H1 (cell line): ENCODE data around the gene OTX2. TPM values are rescaled to one million over a fixed set of nuclear protein-coding genes. Genes with fewer than 3 reads are reported as not detected.

Source experiments
- CTCF ChIA-PET: fragments of 300-600 bp; sonication (Branson Sonifier 250); formaldehyde crosslinking; loops from one replicate; lab custom pipeline; 2021; ENCODE audit not compliant: partially characterized antibody; lab: Charles Lee
- POLR2A ChIA-PET: fragments of 300-600 bp; sonication (Branson Sonifier 250); formaldehyde crosslinking; loops from one replicate; lab custom pipeline; 2021; ENCODE audit warnings: inconsistent platforms; ENCODE audit not compliant: partially characterized antibody; lab: Charles Lee
- DNase-seq, 2 experiments: peaks; one replicate each; pipeline versions ENCODE4 v3.0.0 to v3.0.0-alpha.2; 2010 to 2022; ENCODE audit warnings: low spot score in 2 of 2, low read depth in 1 of 2, mixed read lengths in 1 of 2
- FAIRE-seq: peaks from 2 replicates; lab custom pipeline; 2011; peaks lifted over from hg19 to GRCh38; lab: Jason Lieb, UNC
- H2AFZ ChIP-seq: 2 replicates; pipeline ENCODE4 v1.8.1; 2012; ENCODE audit warnings: low read length, inconsistent platforms
- H2AK5ac ChIP-seq: 2 replicates; pipeline ENCODE4 v1.6.1; 2013; ENCODE audit warnings: low read depth, low read length
- H2BK120ac ChIP-seq: replicated peaks from 2 replicates; pipeline ENCODE3; 2013; ENCODE audit warnings: low read depth, low read length, inconsistent platforms
- H2BK12ac ChIP-seq: 2 replicates; pipeline ENCODE4 v1.6.1; 2013; ENCODE audit warnings: low read depth, low read length
- H2BK15ac ChIP-seq: 2 replicates; pipeline ENCODE4 v1.6.1; 2013; ENCODE audit warnings: low read length
- H2BK20ac ChIP-seq: 2 replicates; pipeline ENCODE4 v1.6.1; 2013; ENCODE audit warnings: low read length
- H2BK5ac ChIP-seq: 2 replicates; pipeline ENCODE4 v1.6.1; 2013; ENCODE audit warnings: low read depth, low read length
- H3K14ac ChIP-seq: 2 replicates; pipeline ENCODE4 v1.6.1; 2013; ENCODE audit warnings: inconsistent platforms; ENCODE audit not compliant: insufficient read length
- H3K18ac ChIP-seq: 2 replicates; pipeline ENCODE4 v1.6.1; 2013; ENCODE audit warnings: low read length; ENCODE audit errors: extremely low read depth
- H3K23ac ChIP-seq: 2 replicates; pipeline ENCODE4 v1.6.1; 2013; ENCODE audit warnings: inconsistent platforms; ENCODE audit not compliant: insufficient read length
- H3K23me2 ChIP-seq: 2 replicates; pipeline ENCODE4 v1.6.1; 2013; ENCODE audit warnings: low read depth, low read length
- H3K27ac ChIP-seq: 2 replicates; pipeline ENCODE4 v1.6.1; 2011; ENCODE audit warnings: low read depth, low read length, inconsistent platforms
- H3K27me3 ChIP-seq, 4 experiments: replicated peaks in 1 of 4; 1 replicate in 1 of 4; 2 replicates in 3 of 4; pipeline versions ENCODE4 v1.6.1 to v1.8.1; 2011 to 2013; ENCODE audit warnings: low read length in 3 of 4, mild to moderate bottlenecking in 3 of 4, inconsistent platforms in 2 of 4, mixed read lengths in 2 of 4, moderate library complexity in 1 of 4; ENCODE audit not compliant: control insufficient read depth in 3 of 4, insufficient read depth in 3 of 4; ENCODE audit errors: extremely low read depth in 1 of 4
- H3K36me3 ChIP-seq, 4 experiments: 2 replicates each; pipeline versions ENCODE4 v1.6.1 to v1.8.1; 2011 to 2013; ENCODE audit warnings: mild to moderate bottlenecking in 4 of 4, low read length in 3 of 4, moderate library complexity in 2 of 4, control low read depth in 1 of 4, inconsistent platforms in 1 of 4; ENCODE audit not compliant: insufficient read depth in 4 of 4, control insufficient read depth in 2 of 4
- H3K4ac ChIP-seq: replicated peaks from 2 replicates; pipeline ENCODE3; 2013; ENCODE audit warnings: low read length, low read depth, mixed read lengths, inconsistent platforms; ENCODE audit not compliant: insufficient read length
- H3K4me1 ChIP-seq, 4 experiments: replicated peaks in 1 of 4; 1 replicate in 1 of 4; 2 replicates in 3 of 4; pipeline versions ENCODE4 v1.6.1 to v1.8.1; 2011 to 2013; ENCODE audit warnings: low read length in 3 of 4, inconsistent platforms in 2 of 4, mixed read lengths in 1 of 4; ENCODE audit not compliant: insufficient read depth in 4 of 4, control insufficient read depth in 3 of 4
- H3K4me2 ChIP-seq, 2 experiments: 2 replicates each; pipeline versions ENCODE4 v1.6.1 to v1.8.1; 2011 to 2013; ENCODE audit warnings: low read depth in 2 of 2, low read length in 2 of 2, control low read depth in 1 of 2, inconsistent platforms in 1 of 2, mild to moderate bottlenecking in 1 of 2; ENCODE audit not compliant: insufficient read depth in 1 of 2
- H3K4me3 ChIP-seq, 4 experiments: fragments of 200-600, 300-600 bp in 1 of 4; sonication (generic), shearing (Covaris generic), sonication (Bioruptor Twin) in 1 of 4; 2 replicates each; pipeline versions ENCODE4 v1.5.1 to v1.8.1; 2011 to 2016; ENCODE audit warnings: low read length in 4 of 4, low read depth in 3 of 4, control low read depth in 2 of 4, inconsistent platforms in 2 of 4, mild to moderate bottlenecking in 2 of 4, mixed read lengths in 1 of 4, moderate library complexity in 1 of 4; ENCODE audit not compliant: insufficient read depth in 2 of 4; ENCODE audit errors: extremely low read depth in 1 of 4
- H3K56ac ChIP-seq: replicated peaks from 2 replicates; pipeline ENCODE3; 2013; ENCODE audit warnings: low read depth, mild to moderate bottlenecking, mixed read lengths, low read length, inconsistent platforms; ENCODE audit not compliant: insufficient read length
- H3K79me1 ChIP-seq: 2 replicates; pipeline ENCODE4 v1.6.1; 2013; ENCODE audit warnings: low read depth, low read length, control low read depth
- H3K79me2 ChIP-seq, 2 experiments: 2 replicates each; pipeline versions ENCODE4 v1.6.1 to v1.8.1; 2012 to 2013; ENCODE audit warnings: low read length in 2 of 2, mild to moderate bottlenecking in 2 of 2, inconsistent platforms in 1 of 2; ENCODE audit not compliant: insufficient read depth in 2 of 2, control insufficient read depth in 1 of 2
- H3K9ac ChIP-seq, 4 experiments: replicated peaks in 1 of 4; 1 replicate in 1 of 4; 2 replicates in 3 of 4; pipeline versions ENCODE4 v1.6.1 to v1.8.1; 2011 to 2013; ENCODE audit warnings: low read depth in 3 of 4, low read length in 3 of 4, control low read depth in 2 of 4, mild to moderate bottlenecking in 2 of 4, moderate library complexity in 2 of 4, inconsistent platforms in 1 of 4; ENCODE audit errors: extremely low read depth in 1 of 4
- H3K9me3 ChIP-seq, 2 experiments: 2 replicates each; pipeline versions ENCODE4 v1.6.1 to v1.8.1; 2012 to 2013; ENCODE audit warnings: mild to moderate bottlenecking in 2 of 2, moderate library complexity in 2 of 2, control low read depth in 1 of 2, inconsistent platforms in 1 of 2, low read depth in 1 of 2, low read length in 1 of 2, mixed read lengths in 1 of 2; ENCODE audit not compliant: insufficient read depth in 2 of 2
- H4K20me1 ChIP-seq, 2 experiments: replicated peaks in 1 of 2; 2 replicates each; pipeline versions ENCODE3 to v1.8.1; 2011 to 2013; ENCODE audit warnings: inconsistent platforms in 2 of 2, low read length in 2 of 2, mild to moderate bottlenecking in 1 of 2; ENCODE audit not compliant: insufficient read depth in 2 of 2, control insufficient read depth in 1 of 2
- H4K5ac ChIP-seq: 2 replicates; pipeline ENCODE4 v1.6.1; 2013; ENCODE audit warnings: low read length, low read depth, mixed read lengths, inconsistent platforms; ENCODE audit not compliant: insufficient read length
- H4K8ac ChIP-seq: 2 replicates; pipeline ENCODE4 v1.8.0; 2013; ENCODE audit warnings: mild to moderate bottlenecking, moderate library complexity, low read length, inconsistent platforms; ENCODE audit not compliant: insufficient read depth; ENCODE audit errors: extremely low read depth
- H4K91ac ChIP-seq: replicated peaks from 2 replicates; pipeline ENCODE3; 2013; ENCODE audit warnings: low read length, mixed read lengths, inconsistent platforms; ENCODE audit not compliant: insufficient read length
- BCL11A ChIP-seq, 2 experiments: IDR thresholded peaks; one replicate each; pipeline ENCODE4 v1.6.1; 2011; ENCODE audit warnings: low read depth in 2 of 2, low read length in 2 of 2, mild to moderate bottlenecking in 2 of 2
- JUN ChIP-seq: IDR thresholded peaks from 2 replicates; pipeline ENCODE4 v1.6.1; 2011; ENCODE audit warnings: low read depth, mild to moderate bottlenecking, improper control_type of control experiment, low read length
- POLR2AphosphoS5 ChIP-seq: IDR thresholded peaks from 2 replicates; pipeline ENCODE4 v1.6.1; 2011; ENCODE audit warnings: low read depth, low read length
- SUZ12 ChIP-seq: fragments of 200-600 bp; sonication (generic); IDR thresholded peaks from 2 replicates; pipeline ENCODE4 v1.6.1; 2012; ENCODE audit warnings: mild to moderate bottlenecking, inconsistent platforms, low read length, moderate library complexity, mixed read lengths
- WGBS, 2 experiments: shearing (Covaris generic) in 1 of 2; methylation state at CpG; one replicate each; pipeline versions ENCODE4 v1.1.6 to v1.1.7; 2013 to 2015; ENCODE audit warnings: low lambda C conversion rate in 2 of 2, mixed read lengths in 2 of 2, inconsistent platforms in 1 of 2, low coverage in 1 of 2, missing lambda C conversion rate in 1 of 2; ENCODE audit not compliant: insufficient replicate concordance in 2 of 2, insufficient coverage in 1 of 2, insufficient read length in 1 of 2; ENCODE audit errors: extremely low coverage in 1 of 2, missing lambda C conversion rate in 1 of 2; 5-methylcytosine and 5-hydroxymethylcytosine counted together
- polyA plus RNA-seq, 7 experiments: library from polyadenylated mRNA; depleted of rRNA in 3 of 7; stranded (reverse) in 5 of 7; unstranded in 2 of 7; fragments of >200 nt in 5 of 7; fragments of 200-250 nt in 2 of 7; gene quantifications; 1 replicate in 5 of 7; 2 replicates in 1 of 7; 4 replicates in 1 of 7; pipeline versions ENCODE4 v1.2.1 to v1.2.3, GENCODE V29; 2011 to 2013; ENCODE audit warnings: missing spikeins in 2 of 7, mixed read lengths in 2 of 7
- total RNA-seq: library from RNA; stranded (reverse); fragmentation: NEBNext Ultra II Directional; extraction: Animal tissue kit (Norgen Biotek cat#: 25700); gene quantifications from 2 replicates; pipeline ENCODE4 v1.2.1, GENCODE V29; 2021

OTX2 gene
- total and polyA plus RNA-seq, 2 of the 8 experiments (the other 6 are each of a cell fraction or from before 2014, with no cell fraction given): 33.9 to 155 TPM

- FAIRE-seq: no peak
- H3K9me3 ChIP-seq: no peaks in the 10 kb centered on the region
- H3K4ac ChIP-seq: no peak overlapping the region
- no peak overlapping the region for H2BK15ac ChIP-seq
- no peak overlapping the region for H3K23ac ChIP-seq
- no peak overlapping the region for H3K56ac ChIP-seq
- no peak overlapping the region for H2AK5ac ChIP-seq
- H3K18ac ChIP-seq: no peak overlapping the region; the same call in 1 of the 2 replicates
- no peak for TF ChIP-seq JUN
- no peak for TF ChIP-seq POLR2AphosphoS5
- peak; percentile 41 for TF ChIP-seq SUZ12
- TF ChIP-seq BCL11A (IDR thresholded peaks at IDR 0.05; ENCODE audit: low read depth in 2 of 2, low read length in 2 of 2): no peak
- H3K27ac ChIP-seq: no peak overlapping the region
- ChIA-PET POLR2A (interaction anchor here (0.6 to 4.6 kb wide), 7 partner anchors 9 to 90 kb away, joined by 3 to 53 read pairs (median 3); no protein-coding TSS in a partner anchor), CTCF (interaction anchor here (0.6 to 4.5 kb wide), 8 partner anchors 11 to 975 kb away, joined by 3 to 19 read pairs (median 3); no protein-coding TSS in a partner anchor)
- H4K5ac ChIP-seq: no peak overlapping the region
- no peak overlapping the region for H4K8ac ChIP-seq
- peaks cover 30% of the 10 kb centered on the region for H3K23me2 ChIP-seq
- no peak overlapping the region for H2AFZ ChIP-seq
- no peak overlapping the region for H3K9ac ChIP-seq
- no peak overlapping the region for H2BK12ac ChIP-seq
- H3K4me1 ChIP-seq: peaks cover 16 to 35% (median 28%) of the 10 kb centered on the region in 4 experiments
- DNase-seq: peak in 1 of 2 experiments; percentile 52
- 3% methylated on average over 3 of the region's 3 CpGs; no CpG with 5 or more reads in 1 of the 2 experiments for WGBS, 2 experiments
- H2BK120ac ChIP-seq: no peak overlapping the region
- no peak overlapping the region for H3K14ac ChIP-seq
- H4K20me1 ChIP-seq: no peaks in the 10 kb centered on the region
- peak overlapping the region; percentile 75 to 87; a peak in 3 of 4 replicates for H3K4me2 ChIP-seq
- H2BK5ac ChIP-seq: no peak overlapping the region
- H3K36me3 ChIP-seq: no peaks in the 10 kb centered on the region; a peak in 1 of 8 replicates
- no peak overlapping the region for H2BK20ac ChIP-seq
- H3K27me3 ChIP-seq: peaks cover 36 to 99% (median 81%) of the 10 kb centered on the region in 4 experiments
- H3K79me2 ChIP-seq: peaks cover 0 to 12% of the 10 kb centered on the region in 2 experiments; a peak in 1 of 4 replicates
- peak overlapping the region in 3 of 4 experiments; percentile 34 to 90 (median 78); a peak in 4 of 8 replicates for H3K4me3 ChIP-seq
- H3K79me1 ChIP-seq: no peaks in the 10 kb centered on the region
- no peak overlapping the region for H4K91ac ChIP-seq
Measured at GRCh38 chr14:56813143-56813551, 2.9 kb upstream of the OTX2 start.
